Activated B cell treated with CpG ODN at 0.5 μM for 24 hours (primary cell): ENCODE measurements around the gene UROD. TPM values are rescaled to one million over a fixed set of nuclear protein-coding genes. Genes with fewer than 3 reads are reported as not detected.

Source experiments
- ATAC-seq: fragments of 200-7000 bp; cut with Tn5 transposase; one replicate; pipeline ENCODE4 v1.10.0; 2021; ENCODE audit warnings: low read depth, mild to moderate bottlenecking, moderate library complexity
- CTCF ChIA-PET: fragments of 350-600 bp; sonication (Branson Sonifier 250); formaldehyde crosslinking; loops from one replicate; lab custom pipeline; 2021; ENCODE audit warnings: antibody characterized with exemption; lab: Charles Lee
- POLR2A ChIA-PET: fragments of 350-600 bp; sonication (Branson Sonifier 250); formaldehyde crosslinking; loops from one replicate; lab custom pipeline; 2021; ENCODE audit warnings: antibody characterized with exemption; lab: Charles Lee
- DNase-seq: peaks from one replicate; pipeline ENCODE4 v3.0.0; 2022
- H3K27ac Mint-ChIP-seq: one replicate; pipeline ENCODE4 v1.8.0; 2020; ENCODE audit warnings: mixed read lengths
- H3K27me3 Mint-ChIP-seq: one replicate; pipeline ENCODE4 v1.8.0; 2021; ENCODE audit warnings: mixed read lengths
- H3K36me3 Mint-ChIP-seq: one replicate; pipeline ENCODE4 v1.8.0; 2021; ENCODE audit warnings: low read depth, mixed read lengths
- H3K4me1 Mint-ChIP-seq: one replicate; pipeline ENCODE4 v1.8.0; 2021; ENCODE audit warnings: mixed read lengths
- H3K4me3 Mint-ChIP-seq: one replicate; pipeline ENCODE4 v1.8.0; 2020; ENCODE audit warnings: mild to moderate bottlenecking, mixed read lengths
- H3K9me3 Mint-ChIP-seq: one replicate; pipeline ENCODE4 v1.8.0; 2020; ENCODE audit warnings: mixed read lengths
- CTCF ChIP-seq: fragments of 200-600 bp; IDR thresholded peaks from one replicate; pipeline ENCODE4 v1.8.0; 2022; ENCODE audit warnings: antibody characterized with exemption, mild to moderate bottlenecking
- intact Hi-C: fragments of 100-400 bp; cut with micrococcal nuclease; formaldehyde crosslinking; loops from one replicate; pipeline ENCODE4 v1.15.1; 2024
- total RNA-seq: library from RNA; stranded (reverse); gene quantifications from 2 replicates; pipeline ENCODE4 v1.2.3, GENCODE V29; 2022

Gene UROD
- total RNA-seq, 1 donor from 2014 or later: 60.3 TPM

DNA sequence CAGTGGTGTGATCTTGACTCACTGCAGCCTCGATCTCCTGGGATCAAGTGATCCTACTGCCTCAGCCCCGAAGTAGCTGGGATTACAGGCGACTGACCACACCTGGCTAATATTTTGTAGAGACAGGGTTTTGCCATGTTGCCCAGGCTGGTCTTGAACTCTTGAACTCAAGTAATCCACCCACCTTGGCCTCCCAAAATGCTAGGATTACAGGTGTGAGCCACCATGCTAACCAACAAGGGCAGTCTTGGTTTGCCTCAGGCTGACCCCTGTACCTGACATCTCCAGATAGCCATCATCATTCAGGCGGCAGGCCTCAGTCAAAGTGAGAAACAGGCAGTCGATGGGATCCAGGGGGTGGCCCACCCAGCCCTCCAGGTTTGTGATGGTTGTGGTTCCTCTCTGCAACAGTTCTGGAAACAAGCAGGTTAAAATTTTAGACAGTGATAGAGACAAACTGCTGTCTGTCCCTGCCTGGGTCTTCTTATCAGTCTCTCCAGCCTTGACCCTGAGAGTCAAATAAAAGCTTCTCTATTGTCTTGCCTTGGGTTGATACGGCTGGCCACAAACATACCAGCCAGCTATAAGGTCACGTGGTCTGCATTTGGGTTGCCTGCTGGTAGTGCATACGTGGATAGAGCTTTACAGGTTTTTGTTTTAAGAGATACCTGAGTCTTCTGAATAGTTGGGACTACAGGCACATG, 26.8 kb downstream of the UROD start:
- Mint-ChIP-seq H3K27ac (no peak overlapping the region), H3K9me3 (no peaks in the 10 kb centered on the region), H3K36me3 (no peaks in the 10 kb centered on the region), H3K4me1 (no peaks in the 10 kb centered on the region), H3K27me3 (no peaks in the 10 kb centered on the region), H3K4me3 (no peak overlapping the region)
- ATAC-seq: no peak
- POLR2A ChIA-PET: no interaction called here
- CTCF ChIA-PET: no interaction called here
- no peak for DNase-seq
- intact Hi-C loops: no loop called here
- no peak for TF ChIP-seq CTCF

- H3K4me3 Mint-ChIP-seq: no peak overlapping the region
- ChIA-PET POLR2A (no interaction called here), CTCF (no interaction called here)
- no peak overlapping the region for H3K27ac Mint-ChIP-seq
- intact Hi-C loops: no loop called here
- ATAC-seq (no peak), DNase-seq (no peak)
- no peaks in the 10 kb centered on the region for H3K36me3 Mint-ChIP-seq
- H3K9me3 Mint-ChIP-seq: no peaks in the 10 kb centered on the region
- H3K4me1 Mint-ChIP-seq: no peaks in the 10 kb centered on the region
- no peaks in the 10 kb centered on the region for H3K27me3 Mint-ChIP-seq
- TF ChIP-seq CTCF: no peak
Measured at GRCh38 chr1:45040297-45040696, 28.2 kb downstream of the UROD start.

DNA sequence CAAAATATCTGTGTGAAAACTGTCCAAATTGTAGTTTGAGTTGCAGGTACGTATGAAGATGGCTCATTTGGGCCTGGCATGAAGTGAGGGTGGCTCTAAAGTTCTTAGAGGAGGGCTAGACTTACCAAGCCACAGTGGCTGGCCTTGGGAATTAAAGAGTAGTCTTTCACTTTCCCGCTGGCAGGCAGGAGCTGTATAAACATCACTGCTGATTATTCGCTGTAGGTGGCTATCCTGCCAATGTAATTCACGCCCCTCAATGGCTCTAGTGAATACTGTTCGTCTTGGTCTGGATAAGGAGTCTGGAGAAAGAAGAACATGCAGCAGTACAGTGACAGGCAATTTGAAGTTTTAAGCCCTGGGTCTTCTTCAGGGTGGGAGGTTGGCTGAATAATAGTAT, 31.0 kb downstream of the UROD start:
- ChIA-PET POLR2A (no interaction called here), CTCF (no interaction called here)
- H3K27ac Mint-ChIP-seq: no peak overlapping the region
- H3K36me3 Mint-ChIP-seq: no peaks in the 10 kb centered on the region
- H3K27me3 Mint-ChIP-seq: no peaks in the 10 kb centered on the region
- no peak for ATAC-seq
- intact Hi-C loops: no loop called here
- no peak for TF ChIP-seq CTCF
- H3K9me3 Mint-ChIP-seq: no peaks in the 10 kb centered on the region
- H3K4me3 Mint-ChIP-seq: no peak overlapping the region
- DNase-seq: no peak
- no peaks in the 10 kb centered on the region for H3K4me1 Mint-ChIP-seq

DNA sequence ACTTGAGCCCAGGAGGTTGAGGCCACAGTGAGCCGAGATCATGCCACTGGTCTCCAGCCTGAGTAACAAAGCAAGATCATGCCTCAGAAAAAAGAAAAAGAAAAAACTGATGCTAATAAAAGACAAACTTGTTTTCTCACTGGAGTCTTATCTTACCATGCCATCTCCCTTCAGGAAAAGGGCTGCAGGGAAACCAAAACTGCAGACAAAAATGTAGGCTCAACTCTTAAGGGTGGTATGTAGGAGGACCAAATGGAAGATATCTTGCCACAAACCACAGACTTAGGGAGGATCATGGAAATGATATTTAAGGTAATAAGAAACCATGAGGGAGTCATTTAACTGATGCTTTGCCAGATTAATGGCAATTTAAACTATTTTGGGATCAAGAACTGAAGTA, 32.9 kb downstream of the UROD start:
- CTCF ChIA-PET: no interaction called here
- H3K4me3 Mint-ChIP-seq: no peak overlapping the region
- no peaks in the 10 kb centered on the region for H3K9me3 Mint-ChIP-seq
- ATAC-seq (no peak), DNase-seq (no peak)
- no peak overlapping the region for H3K27ac Mint-ChIP-seq
- H3K4me1 Mint-ChIP-seq: no peaks in the 10 kb centered on the region
- TF ChIP-seq CTCF: no peak
- intact Hi-C loops: no loop called here
- no peaks in the 10 kb centered on the region for H3K36me3 Mint-ChIP-seq
- H3K27me3 Mint-ChIP-seq: no peaks in the 10 kb centered on the region
- POLR2A ChIA-PET: no interaction called here

DNA sequence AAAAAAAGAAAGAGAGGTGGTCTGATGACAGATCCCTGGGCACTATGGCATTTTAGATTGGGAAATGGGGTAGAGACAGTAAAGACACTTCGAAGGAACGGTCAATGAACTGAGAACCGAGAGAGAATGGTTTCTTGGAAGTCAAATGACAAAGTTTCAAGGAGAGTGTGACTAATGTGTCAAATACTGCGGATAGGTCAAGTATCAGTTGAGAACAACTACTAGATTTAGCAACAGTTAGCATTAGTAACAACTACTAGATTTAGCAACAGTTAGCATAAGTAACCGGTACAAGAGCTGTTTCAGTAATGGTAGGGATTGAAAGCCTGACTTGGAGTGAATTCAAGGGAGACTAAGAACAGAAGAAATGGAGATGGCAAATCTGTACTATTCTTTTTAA, 35.0 kb downstream of the UROD start:
- no peak for ATAC-seq

More for the DNA sequence above, 35.0 kb downstream of the UROD start:
- ChIA-PET CTCF (interaction anchor here (0.7 kb wide), 1 partner anchor 13 kb away, joined by 3 read pairs; no protein-coding TSS in a partner anchor), POLR2A (no interaction called here)
- TF ChIP-seq CTCF: no peak
- H3K9me3 Mint-ChIP-seq: no peaks in the 10 kb centered on the region
- H3K4me3 Mint-ChIP-seq: no peak overlapping the region
- peaks cover 14% of the 10 kb centered on the region for H3K4me1 Mint-ChIP-seq
- no peak overlapping the region for H3K27ac Mint-ChIP-seq
- no peaks in the 10 kb centered on the region for H3K36me3 Mint-ChIP-seq
- no peak for DNase-seq
- H3K27me3 Mint-ChIP-seq: no peaks in the 10 kb centered on the region
- intact Hi-C loops: no loop called here
